Common myeloid progenitor, CD34-positive (primary cell): ENCODE results near the gene TMEM19. TPM values are rescaled to one million over a fixed set of nuclear protein-coding genes. Genes with fewer than 3 reads are reported as not detected.
A peak's percentile ranks its signal among the peaks of the same experiment; 100 is the strongest.

ENCODE experiments used
- CTCF ChIA-PET: fragments of 350-600 bp; sonication (Branson Sonifier 250); formaldehyde crosslinking; loops from one replicate; lab custom pipeline; 2021; ENCODE audit warnings: antibody characterized with exemption; lab: Charles Lee
- POLR2A ChIA-PET: fragments of 350-600 bp; sonication (Branson Sonifier 250); formaldehyde crosslinking; loops from one replicate; lab custom pipeline; 2021; ENCODE audit warnings: antibody characterized with exemption; lab: Charles Lee
- DNase-seq, 3 donors: peaks; one replicate each; pipeline versions ENCODE4 v3.0.0 to v3.0.0-alpha.2; 2013
- H3K27ac ChIP-seq, 2 experiments: 1 replicate in 1 of 2; 2 replicates in 1 of 2; pipeline ENCODE4 v1.7.0; 2013; ENCODE audit warnings: inconsistent platforms in 2 of 2, low read length in 2 of 2, mild to moderate bottlenecking in 2 of 2, low read depth in 1 of 2, moderate library complexity in 1 of 2; ENCODE audit not compliant: severe bottlenecking in 2 of 2, insufficient read depth in 1 of 2, poor library complexity in 1 of 2
- H3K27me3 ChIP-seq, 5 experiments: replicated peaks in 2 of 5; 1 replicate in 3 of 5; 2 replicates in 2 of 5; pipeline versions ENCODE4 v1.6.1 to v1.7.0; 2013; ENCODE audit warnings: low read length in 4 of 5, mild to moderate bottlenecking in 2 of 5, moderate library complexity in 2 of 5, inconsistent platforms in 1 of 5; ENCODE audit not compliant: insufficient read depth in 5 of 5, control insufficient read depth in 4 of 5
- H3K36me3 ChIP-seq, 4 experiments: 1 replicate in 2 of 4; 2 replicates in 2 of 4; pipeline versions ENCODE4 v1.6.1 to v1.7.0; 2013; ENCODE audit warnings: low read length in 3 of 4, control low read depth in 1 of 4, mild to moderate bottlenecking in 1 of 4; ENCODE audit not compliant: control insufficient read depth in 4 of 4, insufficient read depth in 4 of 4
- H3K4me1 ChIP-seq, 4 experiments: 1 replicate in 3 of 4; 2 replicates in 1 of 4; pipeline versions ENCODE4 v1.6.1 to v1.7.1; 2013; ENCODE audit warnings: low read length in 3 of 4, mild to moderate bottlenecking in 3 of 4, control low read depth in 1 of 4, inconsistent platforms in 1 of 4, moderate library complexity in 1 of 4; ENCODE audit not compliant: control insufficient read depth in 4 of 4, insufficient read depth in 4 of 4; ENCODE audit errors: control extremely low read depth in 1 of 4
- H3K4me3 ChIP-seq, 7 experiments: 1 replicate in 4 of 7; 2 replicates in 3 of 7; pipeline versions ENCODE4 v1.5.1 to v1.7.0; 2013; ENCODE audit warnings: mild to moderate bottlenecking in 7 of 7, low read length in 6 of 7, moderate library complexity in 6 of 7, inconsistent platforms in 2 of 7, low read depth in 2 of 7, control low read depth in 1 of 7; ENCODE audit not compliant: insufficient read depth in 4 of 7, control insufficient read depth in 1 of 7; ENCODE audit errors: extremely low read depth in 1 of 7
- H3K9me3 ChIP-seq, 5 experiments: 1 replicate in 4 of 5; 2 replicates in 1 of 5; pipeline versions ENCODE4 v1.6.1 to v1.7.1; 2013; ENCODE audit warnings: low read length in 4 of 5, mild to moderate bottlenecking in 2 of 5, inconsistent platforms in 1 of 5, low read depth in 1 of 5, moderate library complexity in 1 of 5; ENCODE audit not compliant: control insufficient read depth in 4 of 5, insufficient read depth in 2 of 5; ENCODE audit errors: control extremely low read depth in 1 of 5
- WGBS: methylation state at CpG from one replicate; pipeline ENCODE4 v1.1.5; 2013; ENCODE audit not compliant: insufficient coverage; 5-methylcytosine and 5-hydroxymethylcytosine counted together
- polyA plus RNA-seq: library from polyadenylated mRNA; unstranded; fragments of 120-200 nt; gene quantifications from one replicate; pipeline ENCODE4 v1.2.1, GENCODE V29; 2013

TMEM19 gene
- polyA plus RNA-seq, result 13.6 TPM

GRCh38 chr12:71685914-71686657 is at the start of gene TMEM19:
TMEM19 (plus strand) TSS chr12:71686082; CDS start chr12:71686681, 599 bp downstream.
- H3K9me3 ChIP-seq, result no peaks in the 10 kb centered on the region
- peak within 1 kb of the TSS; percentile 68 to 98 (median 86) for H3K4me3 ChIP-seq
- ChIA-PET POLR2A (interaction anchor here (1.4 to 1.8 kb wide), 2 partner anchors 22 to 68 kb away, joined by 3 to 21 read pairs; partner anchors contain the start of genes RAB21, THAP2 and ZFC3H1), CTCF (interaction anchor here (0.7 to 5.1 kb wide), 6 partner anchors 13 to 151 kb away, joined by 3 to 37 read pairs (median 4); partner anchors contain the start of genes THAP2 and ZFC3H1)
- H3K36me3 ChIP-seq, result no peaks in the 10 kb centered on the region
- peak; percentile 89 to 92 (median 92) for DNase-seq
- 0% methylated on average over 29 of the region's 63 CpGs for WGBS
- no peaks in the 10 kb centered on the region for H3K27me3 ChIP-seq
- H3K4me1 ChIP-seq, result peaks cover 9 to 36% (median 15%) of the 10 kb centered on the region in 4 experiments
- H3K27ac ChIP-seq, result peak within 1 kb of the TSS; percentile 75 to 83

- CTCF ChIA-PET, result interaction anchor here (0.9 to 3.2 kb wide), 14 partner anchors 9 to 422 kb away, joined by 3 to 29 read pairs (median 4); partner anchors contain the start of genes RAB21 and TMEM19
- DNase-seq, result peak; percentile 77 to 90 (median 86)
- no CpG with 5 or more reads among the region's 3 CpGs for WGBS
- H3K27ac ChIP-seq, result no peak overlapping the region
- no peaks in the 10 kb centered on the region for H3K27me3 ChIP-seq
- H3K4me1 ChIP-seq, result no peaks in the 10 kb centered on the region
- H3K36me3 ChIP-seq, result peaks cover 16 to 78% (median 47%) of the 10 kb centered on the region in 4 experiments
- H3K9me3 ChIP-seq, result no peaks in the 10 kb centered on the region
- POLR2A ChIA-PET, result interaction anchor here (0.6 kb wide), 1 partner anchor 42 kb away, joined by 4 read pairs; no protein-coding TSS in a partner anchor
- no peak overlapping the region for H3K4me3 ChIP-seq
Measured at GRCh38 chr12:71636704-71637115, 49.2 kb upstream of the TMEM19 start.

- ChIA-PET CTCF (interaction anchor here (0.6 to 3.2 kb wide), 4 partner anchors 8 to 109 kb away, joined by 3 to 29 read pairs (median 3); partner anchors contain the start of genes THAP2 and ZFC3H1), POLR2A (no interaction called here)
- H3K4me1 ChIP-seq, result no peaks in the 10 kb centered on the region
Measured at GRCh38 chr12:71638499-71638898, 47.4 kb upstream of the TMEM19 start.

GRCh38 chr12:71639341-71639760 is 46.5 kb upstream of the TMEM19 start:
- Histone ChIP-seq H3K27me3 (no peaks in the 10 kb centered on the region), H3K9me3 (no peaks in the 10 kb centered on the region), H3K36me3 (peaks cover 17 to 76% (median 47%) of the 10 kb centered on the region in 4 experiments), H3K27ac (no peak overlapping the region), H3K4me3 (no peak overlapping the region), H3K4me1 (no peaks in the 10 kb centered on the region)
- CTCF ChIA-PET, result interaction anchor here (0.6 to 0.9 kb wide), 2 partner anchors 40 to 46 kb away, joined by 3 to 4 read pairs; no protein-coding TSS in a partner anchor
- POLR2A ChIA-PET, result no interaction called here
- WGBS, result no CpG with 5 or more reads among the region's 2 CpGs
- peak in 1 of 3 donors; percentile 17 for DNase-seq

More at GRCh38 chr12:71638499-71638898, 47.4 kb upstream of the TMEM19 start:
- DNase-seq, result no peak
- H3K36me3 ChIP-seq, result peaks cover 16 to 76% (median 48%) of the 10 kb centered on the region in 4 experiments
- H3K9me3 ChIP-seq, result no peaks in the 10 kb centered on the region
- no peak overlapping the region for H3K27ac ChIP-seq
- no peaks in the 10 kb centered on the region for H3K27me3 ChIP-seq
- H3K4me3 ChIP-seq, result no peak overlapping the region

GRCh38 chr12:71640316-71640715 is 45.6 kb upstream of the TMEM19 start:
- ChIA-PET POLR2A (no interaction called here), CTCF (interaction anchor here (0.8 to 0.9 kb wide), 2 partner anchors 45 to 105 kb away, joined by 4 read pairs; no protein-coding TSS in a partner anchor)
- no peaks in the 10 kb centered on the region for H3K9me3 ChIP-seq
- no peaks in the 10 kb centered on the region for H3K27me3 ChIP-seq
- no peak for DNase-seq
- H3K27ac ChIP-seq, result no peak overlapping the region
- H3K36me3 ChIP-seq, result peaks cover 19 to 73% (median 44%) of the 10 kb centered on the region in 4 experiments
- peaks cover 0 to 4% (median under 1%) of the 10 kb centered on the region in 4 experiments for H3K4me1 ChIP-seq
- WGBS, result 100% methylated on average over 1 of the region's 2 CpGs
- no peak overlapping the region for H3K4me3 ChIP-seq

- CTCF ChIA-PET, result interaction anchor here (1.8 kb wide), 1 partner anchor 106 kb away, joined by 5 read pairs; no protein-coding TSS in a partner anchor
- POLR2A ChIA-PET, result no interaction called here
- H3K36me3 ChIP-seq, result peaks cover 18 to 63% (median 40%) of the 10 kb centered on the region in 4 experiments
Measured at GRCh38 chr12:71641390-71641789, 44.5 kb upstream of the TMEM19 start.

More at GRCh38 chr12:71641390-71641789, 44.5 kb upstream of the TMEM19 start:
- no peaks in the 10 kb centered on the region for H3K9me3 ChIP-seq
- no CpG with 5 or more reads among the region's 2 CpGs for WGBS
- H3K4me1 ChIP-seq, result peaks cover 0 to 12% (median 4%) of the 10 kb centered on the region in 4 experiments
- H3K27ac ChIP-seq, result peak overlapping the region in 1 of 2 experiments; percentile 1
- H3K4me3 ChIP-seq, result no peak overlapping the region
- no peaks in the 10 kb centered on the region for H3K27me3 ChIP-seq
- no peak for DNase-seq
